HEK293 (cell line): ENCODE measurements around the gene ZNF574.

Experiments used
- CTCF ChIA-PET: fragments of 350-600 bp; formaldehyde crosslinking; extraction: SDS; loops from one replicate; lab custom pipeline; 2021; ENCODE audit warnings: antibody characterized with exemption; lab: Yijun Ruan, JAX
- POLR2A ChIA-PET: fragments of 300-600 bp; formaldehyde crosslinking; extraction: SDS; loops from one replicate; lab custom pipeline; 2020; ENCODE audit warnings: antibody characterized with exemption, inconsistent platforms; lab: Yijun Ruan, JAX
- H3K27ac ChIP-seq: fragments of 200-500 bp; sonication (Bioruptor generic); 2 replicates; pipeline ENCODE4 v1.5.1; 2014; ENCODE audit warnings: low read depth, low read length, control low read depth, inconsistent platforms; ENCODE audit errors: extremely low read depth
- H3K36me3 ChIP-seq, 2 experiments: fragments of 200-500 bp in 1 of 2; sonication (Bioruptor generic) in 1 of 2; 1 replicate in 1 of 2; 2 replicates in 1 of 2; pipeline ENCODE4 v1.5.1; 2014 to 2017; ENCODE audit warnings: inconsistent platforms in 2 of 2, low read length in 2 of 2; ENCODE audit not compliant: control insufficient read depth in 2 of 2, insufficient read depth in 1 of 2
- H3K4me1 ChIP-seq: fragments of 200-500 bp; sonication (Bioruptor generic); 2 replicates; pipeline ENCODE4 v1.5.1; 2014; ENCODE audit warnings: mild to moderate bottlenecking, low read length, inconsistent platforms; ENCODE audit not compliant: control insufficient read depth, insufficient read depth
- H3K4me3 ChIP-seq: 2 replicates; pipeline ENCODE4 v1.5.1; 2011; ENCODE audit warnings: low read depth, mild to moderate bottlenecking, control low read depth, low read length, moderate library complexity
- H3K9me3 ChIP-seq: fragments of 200-500 bp; sonication (Bioruptor generic); 2 replicates; pipeline ENCODE4 v1.5.1; 2014; ENCODE audit warnings: low read depth, low read length, inconsistent platforms; ENCODE audit not compliant: control insufficient read depth, insufficient read depth
- CTCF ChIP-seq: fragments of 450-650 bp; formaldehyde crosslinking; IDR thresholded peaks from 2 replicates; pipeline ENCODE4 v1.5.1; 2016; ENCODE audit warnings: missing biosample characterization, missing genetic modification characterization
- FEZF1 ChIP-seq: fragments of 450-650 bp; formaldehyde crosslinking; IDR thresholded peaks from 2 replicates; pipeline ENCODE4 v1.5.1; 2016; ENCODE audit warnings: missing biosample characterization, missing genetic modification characterization
- IKZF3 ChIP-seq: fragments of 450-650 bp; IDR thresholded peaks from 2 replicates; pipeline ENCODE4 v1.5.0; 2018; ENCODE audit warnings: missing biosample characterization, mild to moderate bottlenecking, missing genetic modification characterization, moderate library complexity
- INSM2 ChIP-seq: fragments of 450-650 bp; formaldehyde crosslinking; IDR thresholded peaks from 2 replicates; pipeline ENCODE4 v1.5.1; 2016; ENCODE audit warnings: missing biosample characterization, missing genetic modification characterization
- KLF8 ChIP-seq: fragments of 450-650 bp; formaldehyde crosslinking; IDR thresholded peaks from 2 replicates; pipeline ENCODE4 v1.5.1; 2016; ENCODE audit warnings: missing biosample characterization, missing genetic modification characterization
- MZF1 ChIP-seq: fragments of 450-650 bp; formaldehyde crosslinking; IDR thresholded peaks from 2 replicates; pipeline ENCODE4 v1.5.1; 2017; ENCODE audit warnings: missing biosample characterization, missing genetic modification characterization, borderline replicate concordance
- OVOL3 ChIP-seq: fragments of 450-650 bp; formaldehyde crosslinking; IDR thresholded peaks from 2 replicates; pipeline ENCODE4 v1.5.1; 2016; ENCODE audit warnings: missing biosample characterization, missing genetic modification characterization
- PATZ1 ChIP-seq: fragments of 450-650 bp; formaldehyde crosslinking; IDR thresholded peaks from 2 replicates; pipeline ENCODE4 v1.5.1; 2016; ENCODE audit warnings: missing biosample characterization, missing genetic modification characterization
- REPIN1 ChIP-seq: fragments of 450-650 bp; formaldehyde crosslinking; IDR thresholded peaks from 2 replicates; pipeline ENCODE4 v1.5.1; 2017; ENCODE audit warnings: missing biosample characterization, missing genetic modification characterization, low read depth
- SP3 ChIP-seq: fragments of 450-650 bp; formaldehyde crosslinking; IDR thresholded peaks from 2 replicates; pipeline ENCODE4 v1.5.1; 2016; ENCODE audit warnings: missing biosample characterization, missing genetic modification characterization
- ZBTB17 ChIP-seq: fragments of 450-650 bp; formaldehyde crosslinking; IDR thresholded peaks from 2 replicates; pipeline ENCODE4 v1.5.1; 2016; ENCODE audit warnings: missing biosample characterization, missing genetic modification characterization
- ZNF121 ChIP-seq: fragments of 450-650 bp; formaldehyde crosslinking; IDR thresholded peaks from 2 replicates; pipeline ENCODE4 v1.5.1; 2016; ENCODE audit warnings: missing biosample characterization, missing genetic modification characterization
- ZNF133 ChIP-seq: fragments of 450-650 bp; formaldehyde crosslinking; IDR thresholded peaks from 2 replicates; pipeline ENCODE4 v1.5.1; 2016; ENCODE audit warnings: missing biosample characterization, missing genetic modification characterization
- ZNF24 ChIP-seq: fragments of 450-650 bp; formaldehyde crosslinking; IDR thresholded peaks from 2 replicates; pipeline ENCODE4 v1.5.1; 2016; ENCODE audit warnings: missing biosample characterization, missing genetic modification characterization
- ZNF366 ChIP-seq: fragments of 450-650 bp; formaldehyde crosslinking; conservative IDR thresholded peaks from 2 replicates; pipeline ENCODE4 v1.5.1; 2016; ENCODE audit warnings: missing biosample characterization, missing genetic modification characterization
- ZNF398 ChIP-seq: fragments of 450-650 bp; formaldehyde crosslinking; IDR thresholded peaks from 2 replicates; pipeline ENCODE4 v1.5.1; 2017; ENCODE audit warnings: missing biosample characterization, missing genetic modification characterization
- ZNF518A ChIP-seq: fragments of 450-650 bp; formaldehyde crosslinking; conservative IDR thresholded peaks from 2 replicates; pipeline ENCODE4 v1.5.1; 2016; ENCODE audit warnings: low read depth, missing biosample characterization, missing genetic modification characterization
- ZNF580 ChIP-seq: fragments of 450-650 bp; formaldehyde crosslinking; IDR thresholded peaks from 2 replicates; pipeline ENCODE4 v1.5.1; 2016; ENCODE audit warnings: missing biosample characterization, missing genetic modification characterization
- ZNF610 ChIP-seq: fragments of 450-650 bp; formaldehyde crosslinking; IDR thresholded peaks from 2 replicates; pipeline ENCODE4 v1.5.1; 2016; ENCODE audit warnings: missing biosample characterization, missing genetic modification characterization, borderline replicate concordance
- ZNF654 ChIP-seq: fragments of 450-650 bp; formaldehyde crosslinking; IDR thresholded peaks from 2 replicates; pipeline ENCODE4 v1.5.1; 2016; ENCODE audit warnings: low read depth, missing biosample characterization, missing genetic modification characterization
- ZNF660 ChIP-seq: fragments of 450-650 bp; IDR thresholded peaks from 2 replicates; pipeline ENCODE4 v1.5.1; 2018; ENCODE audit warnings: missing biosample characterization, mild to moderate bottlenecking, missing genetic modification characterization
- ZNF776 ChIP-seq: fragments of 450-650 bp; formaldehyde crosslinking; IDR thresholded peaks from 2 replicates; pipeline ENCODE4 v1.5.0; 2017; ENCODE audit warnings: missing biosample characterization, missing genetic modification characterization, borderline replicate concordance
- ZNF777 ChIP-seq: fragments of 450-650 bp; formaldehyde crosslinking; IDR thresholded peaks from 2 replicates; pipeline ENCODE4 v1.5.1; 2017; ENCODE audit warnings: missing biosample characterization, missing genetic modification characterization, borderline replicate concordance

The ZNF574 gene

GRCh38 chr19:42028304-42029216 is 47.4 kb upstream of the ZNF574 start:
- Histone ChIP-seq H3K27ac (no peak overlapping the region), H3K4me1 (peaks cover 18% of the 10 kb centered on the region), H3K9me3 (no peaks in the 10 kb centered on the region), H3K4me3 (no peak overlapping the region), H3K36me3 (no peaks in the 10 kb centered on the region)
- POLR2A ChIA-PET: interaction anchor here (0.5 to 1.4 kb wide), 4 partner anchors 9 to 154 kb away, joined by 3 to 5 read pairs (median 3); partner anchors contain the start of genes RABAC1 and ZNF574
- CTCF ChIA-PET: interaction anchor here (0.6 to 5.5 kb wide), 39 partner anchors 9 to 197 kb away, joined by 3 to 78 read pairs (median 5); partner anchors contain the start of genes ERFL and RPS19
- 0 out of 2 replicates have a peak, but pooled peaks have one; percentile 24 for TF ChIP-seq ZNF518A
- TF ChIP-seq INSM2 (tag by site-specific recombination): no peak
- TF ChIP-seq PATZ1 (tag by site-specific recombination): peak; percentile 33; the same call in 1 of the 2 replicates
- no peak for TF ChIP-seq ZNF610
- TF ChIP-seq ZBTB17 (tag by site-specific recombination): peak; percentile 82
- peak; percentile 88 for TF ChIP-seq ZNF366 (tag by site-specific recombination)
- peak; percentile 45 for TF ChIP-seq ZNF398 (tag by site-specific recombination)
- TF ChIP-seq ZNF660 (tag by site-specific recombination): 0 out of 2 replicates have a peak, but pooled peaks have one; percentile 22
- TF ChIP-seq SP3 (tag by site-specific recombination): peak; percentile 45
- peak; percentile 94 for TF ChIP-seq CTCF
- TF ChIP-seq KLF8: peak; percentile 65
- no peak for TF ChIP-seq OVOL3
- TF ChIP-seq ZNF654 (tag by site-specific recombination): 0 out of 2 replicates have a peak, but pooled peaks have one; percentile 28
- 0 out of 2 replicates have a peak, but pooled peaks have one; percentile 45 for TF ChIP-seq FEZF1 (tag by site-specific recombination)
- peak; percentile 55; the same call in 1 of the 2 replicates for TF ChIP-seq MZF1 (tag by site-specific recombination)
- no peak for TF ChIP-seq ZNF776 (tag by site-specific recombination)
- peak; percentile 89 for TF ChIP-seq ZNF580 (tag by site-specific recombination)
- TF ChIP-seq ZNF121 (tag by site-specific recombination): peak; percentile 96
- no peak for TF ChIP-seq ZNF777 (tag by site-specific recombination)
- no peak for TF ChIP-seq ZNF133 (tag by site-specific recombination)
- TF ChIP-seq ZNF24: peak; percentile 90
- peak; percentile 60; the same call in 1 of the 2 replicates for TF ChIP-seq REPIN1
- TF ChIP-seq IKZF3 (tag by site-specific recombination): peak; percentile 77
